ENCODE data around the gene NLRP7.
"Not testable (repeated sequence)": the region's sequence is repeated elsewhere in the genome, so short reads cannot be mapped to it uniquely, and the experiment has no call there.

Gene NLRP7

DNA sequence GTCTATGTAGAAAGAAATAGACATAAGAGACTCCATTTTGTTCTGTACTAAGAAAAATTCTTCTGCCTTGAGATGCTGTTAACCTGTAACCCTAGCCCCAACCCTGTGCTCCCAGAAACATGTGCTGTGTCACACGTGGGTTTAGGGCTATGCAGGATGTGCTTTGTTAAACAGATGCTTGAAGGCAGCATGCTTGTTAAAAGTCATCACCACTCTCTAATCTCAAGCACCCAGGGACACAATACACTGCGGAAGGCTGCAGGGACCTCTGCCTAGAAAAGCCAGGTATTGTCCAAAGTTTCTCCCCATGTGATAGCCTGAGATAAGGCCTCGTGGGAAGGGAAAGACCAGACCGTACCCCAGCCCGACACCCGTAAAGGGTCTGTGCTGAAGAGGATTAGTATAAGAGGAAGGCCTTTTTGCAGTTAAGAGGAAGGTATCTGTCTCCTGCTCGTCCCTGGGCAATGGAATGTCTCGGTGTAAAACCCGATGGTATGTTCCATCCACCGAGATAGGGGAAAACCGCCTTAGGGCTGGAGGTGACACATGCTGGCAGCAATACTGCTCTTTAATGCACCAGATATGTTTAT is 3.5 kb downstream of the NLRP7 start:
- H3K27ac Mint-ChIP-seq; DNase-seq (ENCODE audit: low spot score in 2 of 2); ATAC-seq; H3K4me3 Mint-ChIP-seq; H3K36me3 Mint-ChIP-seq; H3K9me3 Mint-ChIP-seq; H3K4me1 Mint-ChIP-seq: not testable (repeated sequence)

DNA sequence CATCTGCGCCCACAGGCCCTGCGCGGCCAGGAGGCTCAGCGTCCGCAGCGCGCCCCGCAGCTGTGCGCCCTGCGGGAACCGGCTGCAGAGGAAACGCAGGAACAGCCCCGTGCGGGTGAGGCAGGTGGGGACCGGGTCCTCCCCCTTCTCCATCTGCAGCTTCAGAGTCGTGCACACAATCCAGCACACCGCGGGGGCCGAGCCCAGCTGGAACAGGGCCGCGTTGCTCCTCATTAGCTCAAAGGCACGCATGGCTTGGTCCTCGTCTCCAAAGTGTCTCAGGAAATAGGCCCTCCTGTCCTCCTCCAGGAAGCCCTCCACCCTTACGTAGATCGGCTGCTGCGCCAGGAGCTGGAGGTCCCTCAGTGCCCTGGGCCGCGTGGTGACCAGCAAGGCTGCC is 7.8 kb downstream of the NLRP7 start:
- H3K4me3 Mint-ChIP-seq; H3K36me3 Mint-ChIP-seq; ATAC-seq; DNase-seq (ENCODE audit: low spot score in 2 of 2); H3K9me3 Mint-ChIP-seq; H3K27ac Mint-ChIP-seq; H3K4me1 Mint-ChIP-seq: not testable (repeated sequence)

DNA sequence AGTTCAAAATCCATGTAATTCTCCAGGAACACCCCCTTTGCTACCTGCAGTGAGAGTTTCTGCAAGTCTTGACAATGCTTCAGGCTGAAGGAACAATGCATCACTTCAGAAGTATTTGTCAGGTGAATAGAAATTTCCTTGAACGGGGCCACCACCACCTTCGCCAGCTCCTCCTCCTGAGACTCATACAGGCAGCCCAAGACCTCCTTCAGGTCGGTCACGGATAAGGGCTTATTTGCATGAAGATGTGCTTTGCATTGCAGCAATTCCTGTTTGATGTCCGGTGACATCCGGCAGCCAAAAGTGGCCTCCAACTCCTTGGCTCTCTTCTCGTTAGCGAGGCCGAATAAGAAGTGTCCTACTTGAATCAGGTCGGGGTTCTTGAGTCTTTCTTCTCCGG is 8.4 kb downstream of the NLRP7 start:
- H3K4me1 Mint-ChIP-seq: no peaks in the 10 kb centered on the region

DNA sequence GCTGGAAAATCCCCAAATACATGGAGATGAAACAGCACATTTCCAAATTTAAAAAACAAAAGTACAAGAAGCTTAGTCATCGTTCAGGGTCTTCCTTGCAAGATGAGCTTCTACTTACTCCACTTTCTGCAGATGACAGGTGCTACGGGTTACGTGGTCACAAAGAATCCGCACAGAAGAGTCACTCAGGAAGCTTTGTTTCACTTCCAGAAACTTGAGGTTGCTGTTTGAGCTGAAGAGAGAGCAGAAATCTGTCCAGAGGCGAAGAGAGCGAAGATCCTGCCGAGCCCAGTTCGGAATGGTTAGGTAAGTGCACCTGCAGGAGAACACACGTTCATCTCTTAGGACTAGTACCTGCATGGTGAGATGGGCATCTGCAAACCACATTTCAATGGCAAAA is 9.4 kb downstream of the NLRP7 start:
- H3K9me3 Mint-ChIP-seq: no peaks in the 10 kb centered on the region
- no peaks in the 10 kb centered on the region for H3K36me3 Mint-ChIP-seq
- no peak overlapping the region for H3K4me3 Mint-ChIP-seq
- no peak overlapping the region for H3K27ac Mint-ChIP-seq
- DNase-seq (ENCODE audit: low spot score in 2 of 2): peak in 1 of 2 donors; percentile 53
- peak; percentile 71 for ATAC-seq
- no peaks in the 10 kb centered on the region for H3K4me1 Mint-ChIP-seq

More for the DNA sequence above, 8.4 kb downstream of the NLRP7 start:
- Mint-ChIP-seq H3K4me3 (no peak overlapping the region), H3K9me3 (no peaks in the 10 kb centered on the region), H3K36me3 (no peaks in the 10 kb centered on the region), H3K27ac (no peak overlapping the region)
- ATAC-seq (no peak), DNase-seq (ENCODE audit: low spot score in 2 of 2) (no peak)

DNA sequence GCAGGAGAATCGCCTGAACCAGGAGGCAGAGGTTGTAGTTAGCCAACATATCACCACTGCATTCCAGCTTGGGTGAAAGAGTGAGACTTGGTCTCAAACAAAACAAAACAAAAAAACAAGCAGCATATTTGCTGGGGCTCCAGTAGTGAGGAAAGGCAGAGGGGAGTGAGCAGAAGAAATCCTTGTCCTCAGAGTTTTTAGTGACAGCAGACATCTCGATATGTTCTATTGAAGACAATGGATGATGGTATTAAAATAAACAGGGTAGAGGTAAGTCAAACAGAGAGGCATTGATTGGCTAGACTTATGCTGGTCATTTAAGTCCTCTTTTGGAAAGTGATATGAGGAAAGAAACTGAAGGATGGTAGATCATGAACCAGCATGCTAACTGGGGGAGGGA is 19.0 kb downstream of the NLRP7 start:
- H3K36me3 Mint-ChIP-seq: no peaks in the 10 kb centered on the region
- H3K4me1 Mint-ChIP-seq: no peaks in the 10 kb centered on the region
- H3K4me3 Mint-ChIP-seq: no peak overlapping the region
- no peak overlapping the region for H3K27ac Mint-ChIP-seq
- H3K9me3 Mint-ChIP-seq: peaks cover 10% of the 10 kb centered on the region
- no peak for ATAC-seq
- DNase-seq (ENCODE audit: low spot score in 2 of 2): no peak

DNA sequence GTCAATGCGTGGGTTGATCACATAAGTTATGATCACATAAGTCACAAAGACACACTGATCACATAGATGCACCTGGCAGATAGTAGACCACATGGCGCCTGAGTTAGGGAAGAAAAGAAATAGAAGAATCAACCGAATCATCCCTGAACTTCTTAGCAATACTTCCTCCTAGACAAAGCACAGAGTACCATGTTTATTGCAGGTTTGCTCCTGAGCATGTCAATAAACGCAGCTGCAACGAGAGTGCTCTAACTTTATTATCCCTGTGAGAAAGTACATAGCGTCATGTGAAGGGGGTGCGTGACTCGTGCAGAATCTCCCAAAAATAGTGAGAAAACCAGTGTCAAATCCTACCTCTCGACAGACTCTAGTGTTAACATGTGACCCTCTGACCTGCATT is 24.1 kb downstream of the NLRP7 start:
- DNase-seq (ENCODE audit: low spot score in 2 of 2): no peak
- Mint-ChIP-seq H3K27ac (no peak overlapping the region), H3K9me3 (peaks cover 8% of the 10 kb centered on the region), H3K4me3 (no peak overlapping the region), H3K4me1 (peaks cover 18% of the 10 kb centered on the region), H3K36me3 (no peaks in the 10 kb centered on the region)
- no peak for ATAC-seq

DNA sequence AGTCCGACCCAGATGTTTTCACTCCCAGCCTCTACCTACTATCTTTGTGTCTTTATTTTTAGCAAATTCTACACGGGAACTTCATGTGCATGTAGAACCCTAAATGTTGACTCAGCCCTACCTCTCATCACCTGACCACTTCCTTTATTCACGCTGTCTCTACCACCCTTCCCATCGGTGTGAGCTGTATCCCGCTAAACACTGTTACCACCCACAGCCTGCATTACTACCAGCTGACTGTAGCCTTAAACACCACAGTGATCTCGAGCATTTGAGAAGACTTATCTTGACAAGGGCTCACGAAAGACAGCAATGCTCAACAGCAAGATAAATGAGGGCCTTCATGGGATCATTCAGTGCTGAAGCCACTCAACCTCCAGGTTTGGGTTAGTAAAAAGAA is 26.2 kb downstream of the NLRP7 start:
- H3K9me3 Mint-ChIP-seq: peaks cover 6% of the 10 kb centered on the region
- H3K4me1 Mint-ChIP-seq: peaks cover 24% of the 10 kb centered on the region
- H3K27ac Mint-ChIP-seq: no peak overlapping the region
- ATAC-seq: peak; percentile 59
- H3K36me3 Mint-ChIP-seq: no peaks in the 10 kb centered on the region
- DNase-seq (ENCODE audit: low spot score in 2 of 2): no peak
- H3K4me3 Mint-ChIP-seq: no peak overlapping the region

DNA sequence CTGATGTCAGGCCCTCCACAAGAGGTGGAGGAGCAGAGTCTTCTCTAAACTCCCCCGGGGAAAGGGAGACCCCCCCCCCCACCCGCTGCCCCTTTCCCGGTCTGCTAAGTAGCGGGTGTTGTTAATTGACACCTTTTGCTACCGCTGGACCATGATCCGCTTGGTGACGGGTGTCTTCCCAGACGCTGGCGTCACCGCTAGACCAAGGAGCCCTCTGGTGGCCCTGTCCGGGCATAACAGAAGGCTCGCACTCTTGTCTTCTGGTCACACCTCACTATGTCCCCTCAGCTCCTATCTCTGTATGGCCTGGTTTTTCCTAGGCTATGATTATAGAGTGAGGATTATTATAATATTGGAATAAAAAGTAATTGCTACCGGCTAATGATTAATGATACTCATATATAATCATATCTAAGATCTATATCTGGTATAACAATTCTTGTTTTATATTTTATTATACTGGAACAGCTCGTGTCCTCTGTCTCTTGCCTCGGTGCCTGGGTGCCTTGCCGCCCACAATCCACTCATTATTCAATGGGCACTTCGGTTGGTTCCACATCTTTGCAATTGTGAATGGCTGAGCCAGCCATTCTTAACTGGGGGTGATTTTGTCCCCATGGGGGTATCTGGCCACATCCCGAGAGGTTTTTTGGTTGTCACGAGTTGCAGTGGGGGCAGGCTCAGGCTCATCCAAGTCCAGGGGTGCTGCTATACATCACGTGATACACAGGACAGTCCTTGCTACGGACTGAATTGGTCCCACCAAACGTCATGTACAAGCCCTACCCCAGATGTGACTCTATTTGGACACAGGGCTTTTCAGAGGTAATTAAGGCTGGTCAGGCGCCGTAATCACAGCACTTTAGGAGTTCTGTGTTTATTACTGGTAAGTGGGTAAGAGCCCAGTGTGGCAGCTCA is 27.4 kb downstream of the NLRP7 start:
- not testable (repeated sequence) for H3K27ac Mint-ChIP-seq; DNase-seq (ENCODE audit: low spot score in 2 of 2); H3K4me3 Mint-ChIP-seq; ATAC-seq; H3K36me3 Mint-ChIP-seq; H3K9me3 Mint-ChIP-seq
- H3K4me1 Mint-ChIP-seq: peaks cover 24% of the 10 kb centered on the region

DNA sequence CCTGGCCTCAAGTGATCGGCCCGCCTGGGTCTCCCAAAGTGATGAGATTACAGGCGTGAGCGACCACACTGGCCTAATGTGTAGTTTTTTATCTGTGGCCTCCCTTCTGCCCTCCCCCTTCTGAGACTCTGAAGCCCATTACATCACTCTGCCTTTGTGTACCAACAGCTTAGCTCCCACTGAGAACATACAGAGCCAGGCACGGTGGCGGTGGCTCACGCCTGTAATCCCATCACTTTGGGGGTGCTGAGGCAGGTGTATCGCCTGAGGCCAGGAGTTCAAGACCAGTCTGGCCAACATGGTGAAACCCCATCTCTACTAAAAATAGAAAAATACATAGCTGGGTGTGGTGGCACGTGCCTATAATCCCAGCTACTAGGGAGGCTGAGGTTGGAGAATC is 28.8 kb downstream of the NLRP7 start:
- H3K36me3 Mint-ChIP-seq: peaks cover 6% of the 10 kb centered on the region
- H3K4me1 Mint-ChIP-seq: peaks cover 24% of the 10 kb centered on the region
- H3K9me3 Mint-ChIP-seq: peaks cover 3% of the 10 kb centered on the region
- ATAC-seq (no peak), DNase-seq (ENCODE audit: low spot score in 2 of 2) (no peak)
- no peak overlapping the region for H3K4me3 Mint-ChIP-seq
- H3K27ac Mint-ChIP-seq: no peak overlapping the region

DNA sequence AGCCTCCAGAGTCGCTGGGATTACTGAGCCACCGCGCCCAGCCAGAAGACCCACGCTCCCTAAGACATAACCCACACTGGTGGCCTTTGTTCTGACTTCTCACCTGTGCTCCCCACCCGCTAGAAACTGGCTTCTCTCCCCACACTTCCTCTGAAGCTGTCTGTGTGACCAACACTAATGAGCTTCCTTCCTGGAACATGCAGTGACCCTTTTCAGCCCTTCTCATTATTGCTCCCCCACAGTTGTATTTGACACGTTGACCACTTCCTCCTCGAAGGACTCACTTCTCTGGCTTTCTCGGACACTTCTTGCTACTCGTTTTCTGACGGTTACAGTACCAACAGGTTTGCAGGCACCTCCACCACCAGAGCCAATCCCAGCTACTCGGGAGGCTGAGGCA is 30.5 kb downstream of the NLRP7 start:
- Mint-ChIP-seq H3K27ac (no peak overlapping the region), H3K4me1 (peaks cover 18% of the 10 kb centered on the region), H3K9me3 (no peaks in the 10 kb centered on the region), H3K36me3 (peaks cover 6% of the 10 kb centered on the region), H3K4me3 (no peak overlapping the region)
- DNase-seq (ENCODE audit: low spot score in 2 of 2): no peak
- ATAC-seq: no peak

DNA sequence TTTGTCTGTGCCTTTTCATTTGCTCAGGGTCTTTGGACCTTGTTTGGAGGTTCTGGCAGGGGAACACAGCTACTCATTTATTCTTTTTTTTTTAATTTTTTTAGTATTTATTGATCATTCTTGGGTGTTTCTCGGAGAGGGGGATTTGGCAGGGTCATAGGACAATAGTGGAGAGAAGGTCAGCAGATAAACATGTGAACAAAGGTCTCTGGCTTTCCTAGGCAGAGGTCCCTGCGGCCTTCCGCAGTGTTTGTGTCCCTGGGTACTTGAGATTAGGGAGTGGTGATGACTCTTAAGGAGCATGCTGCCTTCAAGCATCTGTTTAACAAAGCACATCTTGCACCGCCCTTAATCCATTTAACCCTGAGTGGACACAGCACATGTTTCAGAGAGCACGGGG is 39.4 kb downstream of the NLRP7 start:
- H3K9me3 Mint-ChIP-seq; ATAC-seq; H3K4me1 Mint-ChIP-seq; H3K36me3 Mint-ChIP-seq; H3K4me3 Mint-ChIP-seq; DNase-seq (ENCODE audit: low spot score in 2 of 2); H3K27ac Mint-ChIP-seq: not testable (repeated sequence)

DNA sequence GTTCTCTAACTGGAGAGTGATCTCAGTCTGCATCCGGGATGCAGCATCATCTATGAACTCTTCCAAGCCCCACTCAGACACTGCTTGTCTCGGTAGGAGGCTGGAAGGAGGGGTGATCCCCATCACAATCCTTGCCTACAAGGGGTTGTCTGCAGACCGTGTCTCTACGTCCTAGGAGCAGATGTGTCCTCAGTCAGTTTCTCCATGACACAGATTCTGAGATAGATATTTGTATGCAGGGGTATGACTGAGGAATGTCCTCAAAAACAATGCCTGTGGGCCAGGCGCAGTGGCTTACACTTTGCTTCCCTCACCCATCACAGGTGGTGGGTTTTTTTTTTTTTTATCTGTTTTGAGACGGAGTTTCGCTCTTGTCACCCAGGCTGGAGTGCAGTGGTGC is 40.5 kb downstream of the NLRP7 start:
- peak overlapping the region; percentile 42 for H3K4me3 Mint-ChIP-seq
- ATAC-seq (no peak), DNase-seq (ENCODE audit: low spot score in 2 of 2) (no peak)
- H3K9me3 Mint-ChIP-seq: no peaks in the 10 kb centered on the region
- H3K36me3 Mint-ChIP-seq: peaks cover 5% of the 10 kb centered on the region
- H3K4me1 Mint-ChIP-seq: peaks cover 6% of the 10 kb centered on the region
- peak overlapping the region; percentile 56 for H3K27ac Mint-ChIP-seq

DNA sequence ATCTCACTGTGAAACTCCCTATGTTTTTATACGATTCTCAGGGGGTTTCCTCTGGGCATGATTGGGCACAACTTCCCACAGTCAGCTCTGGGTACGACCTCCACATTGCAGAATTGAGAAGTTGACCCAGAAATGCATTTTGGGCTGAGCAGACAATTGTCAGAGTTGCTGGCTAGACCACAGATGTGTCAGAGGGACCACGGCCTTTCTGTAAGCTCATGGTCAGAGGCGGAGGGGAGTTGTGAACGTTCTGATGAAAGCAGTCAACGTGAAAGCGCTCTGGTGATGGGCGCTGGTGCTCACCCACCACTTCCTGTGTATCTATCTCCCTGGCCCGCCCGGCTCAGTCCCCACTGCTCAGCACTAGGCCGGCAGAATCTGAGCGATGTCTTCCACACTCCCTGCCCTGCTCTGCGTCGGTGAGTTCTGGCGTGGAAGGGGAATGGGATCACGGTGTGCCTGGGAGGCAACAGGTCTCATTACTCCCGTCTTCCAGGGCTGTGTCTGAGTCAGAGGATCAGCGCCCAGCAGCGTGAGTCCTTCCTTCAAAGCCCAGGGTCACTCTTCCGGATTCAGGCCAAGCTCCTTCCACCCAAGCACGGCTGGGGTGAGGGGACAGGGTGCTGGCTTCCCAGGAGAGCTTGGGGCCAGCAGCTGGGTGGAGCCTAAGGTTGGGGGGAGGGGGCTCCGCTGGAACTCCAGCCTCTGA is 41.4 kb downstream of the NLRP7 start, which contains the start of gene NCR1:
Gene NCR1 (plus strand): TSS at position 346 of the 709 bp plus-strand sequence. CDS start 40 bp downstream, at position 386.
- peak within 1 kb of the TSS; percentile 56 for H3K27ac Mint-ChIP-seq
- peaks cover 5% of the 10 kb centered on the region for H3K36me3 Mint-ChIP-seq
- DNase-seq (ENCODE audit: low spot score in 2 of 2) (peak in 1 of 2 donors; percentile 67), ATAC-seq (peak; percentile 94)
- no peaks in the 10 kb centered on the region for H3K9me3 Mint-ChIP-seq
- peak within 1 kb of the TSS; percentile 42 for H3K4me3 Mint-ChIP-seq
- H3K4me1 Mint-ChIP-seq: peaks cover 12% of the 10 kb centered on the region

DNA sequence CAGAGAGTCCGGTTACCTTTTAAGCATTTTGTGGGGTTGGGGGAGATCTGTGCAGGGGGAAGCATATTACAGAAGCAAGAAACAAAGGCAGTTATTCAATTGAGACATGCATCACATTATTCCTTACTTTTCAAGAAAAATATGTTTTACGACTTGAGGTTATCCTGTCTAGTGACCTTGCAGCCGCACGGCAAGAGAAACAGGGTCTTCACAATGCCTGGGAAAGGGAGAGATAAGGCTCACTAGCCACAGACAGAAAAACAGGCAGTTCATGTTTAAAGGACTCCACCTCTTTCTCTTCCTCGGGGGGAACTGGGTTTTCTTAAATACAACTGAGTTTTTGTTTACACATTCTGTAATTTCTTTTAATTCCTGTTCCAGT is 41.9 kb downstream of the NLRP7 start:
- ATAC-seq (no peak), DNase-seq (ENCODE audit: low spot score in 2 of 2) (no peak)
- H3K4me3 Mint-ChIP-seq: peak overlapping the region; percentile 42
- H3K9me3 Mint-ChIP-seq: no peaks in the 10 kb centered on the region
- H3K4me1 Mint-ChIP-seq: peaks cover 12% of the 10 kb centered on the region
- H3K36me3 Mint-ChIP-seq: peaks cover 5% of the 10 kb centered on the region
- H3K27ac Mint-ChIP-seq: no peak overlapping the region

DNA sequence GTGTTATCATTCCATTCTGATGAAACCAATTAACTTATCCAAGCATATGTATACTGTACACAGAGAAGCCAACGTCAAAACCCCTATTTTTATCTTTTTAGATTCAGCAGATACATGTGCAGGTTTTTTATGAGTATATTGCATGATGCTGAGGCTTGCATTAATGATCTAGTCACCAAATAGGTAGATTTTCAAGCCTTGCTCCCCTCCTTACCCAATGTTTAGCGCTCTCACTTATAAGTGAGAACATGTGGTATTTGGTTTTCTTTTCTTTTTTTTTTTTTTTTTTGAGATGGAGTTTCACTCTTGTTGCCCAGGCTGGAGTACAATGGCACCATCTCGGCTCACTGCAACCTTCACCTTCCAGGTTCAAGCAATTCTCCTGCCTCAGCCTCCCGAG is 43.1 kb downstream of the NLRP7 start:
- not testable (repeated sequence) for DNase-seq (ENCODE audit: low spot score in 2 of 2); H3K36me3 Mint-ChIP-seq; H3K4me3 Mint-ChIP-seq; ATAC-seq; H3K9me3 Mint-ChIP-seq; H3K27ac Mint-ChIP-seq
- peaks cover 12% of the 10 kb centered on the region for H3K4me1 Mint-ChIP-seq
